ENCODE data around the gene PDE6D. TPM values are rescaled to one million over a fixed set of nuclear protein-coding genes. Genes with fewer than 3 reads are reported as not detected.

Gene PDE6D
- total and polyA plus RNA-seq, 2 experiments from 2014 or later = 22.7 to 23.3 TPM

DNA sequence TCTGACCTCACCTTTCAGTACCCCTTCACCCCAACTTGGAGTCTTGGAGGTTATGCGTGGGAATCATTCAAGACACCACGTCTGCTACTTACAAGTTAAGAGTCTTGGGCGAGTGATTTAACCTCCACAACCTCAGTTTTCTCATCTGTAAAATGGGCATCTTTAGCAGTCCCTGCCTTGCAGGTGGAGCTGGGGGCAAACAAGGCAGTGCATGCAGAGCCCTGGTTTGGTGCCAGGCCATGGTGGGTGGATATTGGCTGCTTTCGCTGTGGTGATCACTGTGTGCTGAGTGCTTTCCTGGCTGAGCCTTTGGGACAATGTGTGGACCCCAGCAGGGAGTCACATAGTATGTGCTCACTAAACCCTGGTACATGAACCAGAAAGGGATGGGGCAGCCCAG is 93.1 kb downstream of the PDE6D start:
- Histone ChIP-seq H3K4me1 (ENCODE audit: insufficient read depth) (peaks cover 2% of the 10 kb centered on the region), H3K27ac (no peak overlapping the region), H3K27me3 (no peaks in the 10 kb centered on the region), H3K9me2 (replicated peaks; ENCODE audit: insufficient read depth) (no peaks in the 10 kb centered on the region), H3K9me3 (ENCODE audit: low read depth) (no peaks in the 10 kb centered on the region), H3K4me3 (no peak overlapping the region), H2AFZ (no peak overlapping the region), H3K36me3 (replicated peaks; ENCODE audit: insufficient read depth, low read depth) (no peaks in the 10 kb centered on the region), H3K79me2 (no peaks in the 10 kb centered on the region), H3K4me2 (no peak overlapping the region), H4K20me1 (ENCODE audit: insufficient read depth, poor library complexity, severe bottlenecking) (no peaks in the 10 kb centered on the region)
- DNase-seq (ENCODE audit: low spot score) = no peak
- WGBS (ENCODE audit: low lambda C conversion rate, missing lambda C conversion rate) = 95% methylated on average over 4 of the region's 4 CpGs
- TF ChIP-seq EZH2 (IDR thresholded peaks at IDR 0.05; ENCODE audit: borderline replicate concordance) (no peak), EZH2phosphoT487 (IDR thresholded peaks at IDR 0.05; ENCODE audit: low read depth, severe bottlenecking, unreplicated experiment) (no peak), CTCF (IDR thresholded peaks at IDR 0.05; ENCODE audit: poor library complexity) (no peak)

GRCh38 chr2:231687133-231687852 is 93.8 kb downstream of the PDE6D start:
- no peak for TF ChIP-seq EZH2phosphoT487 (IDR thresholded peaks at IDR 0.05; ENCODE audit: low read depth, severe bottlenecking, unreplicated experiment)
- no peak for TF ChIP-seq EZH2 (IDR thresholded peaks at IDR 0.05; ENCODE audit: borderline replicate concordance)
- TF ChIP-seq CTCF (IDR thresholded peaks at IDR 0.05; ENCODE audit: poor library complexity) = peak; percentile 54
- H3K4me2 ChIP-seq = no peak overlapping the region
- H2AFZ ChIP-seq = no peak overlapping the region
- no peaks in the 10 kb centered on the region for H3K36me3 ChIP-seq (replicated peaks; ENCODE audit: insufficient read depth, low read depth)
- peaks cover 6% of the 10 kb centered on the region for H3K4me1 ChIP-seq (ENCODE audit: insufficient read depth)
- H3K27ac ChIP-seq = no peak overlapping the region
- no peaks in the 10 kb centered on the region for H3K79me2 ChIP-seq
- no peaks in the 10 kb centered on the region for H3K27me3 ChIP-seq
- no peaks in the 10 kb centered on the region for H4K20me1 ChIP-seq (ENCODE audit: insufficient read depth, poor library complexity, severe bottlenecking)
- H3K9me2 ChIP-seq (replicated peaks; ENCODE audit: insufficient read depth) = no peaks in the 10 kb centered on the region
- DNase-seq (ENCODE audit: low spot score) = peak; percentile 67
- 43% methylated on average over 14 of the region's 14 CpGs for WGBS (ENCODE audit: low lambda C conversion rate, missing lambda C conversion rate)
- H3K9me3 ChIP-seq (ENCODE audit: low read depth) = no peaks in the 10 kb centered on the region
- H3K4me3 ChIP-seq = no peak overlapping the region

GRCh38 chr2:231686192-231687100 is 94.6 kb downstream of the PDE6D start:
- H3K27ac ChIP-seq = no peak overlapping the region
- no peak overlapping the region for H3K4me3 ChIP-seq
- no peaks in the 10 kb centered on the region for H3K9me3 ChIP-seq (ENCODE audit: low read depth)
- peaks cover 3% of the 10 kb centered on the region for H3K79me2 ChIP-seq
- H4K20me1 ChIP-seq (ENCODE audit: insufficient read depth, poor library complexity, severe bottlenecking) = no peaks in the 10 kb centered on the region
- no peak overlapping the region for H3K4me2 ChIP-seq
- no peaks in the 10 kb centered on the region for H3K27me3 ChIP-seq
- no peak overlapping the region for H2AFZ ChIP-seq
- H3K36me3 ChIP-seq (replicated peaks; ENCODE audit: insufficient read depth, low read depth) = no peaks in the 10 kb centered on the region
- peaks cover 15% of the 10 kb centered on the region for H3K4me1 ChIP-seq (ENCODE audit: insufficient read depth)
- no peak for DNase-seq (ENCODE audit: low spot score)
- no peak for TF ChIP-seq CTCF (IDR thresholded peaks at IDR 0.05; ENCODE audit: poor library complexity)
- TF ChIP-seq EZH2 (IDR thresholded peaks at IDR 0.05; ENCODE audit: borderline replicate concordance) = no peak
- no peak for TF ChIP-seq EZH2phosphoT487 (IDR thresholded peaks at IDR 0.05; ENCODE audit: low read depth, severe bottlenecking, unreplicated experiment)
- 84% methylated on average over 11 of the region's 11 CpGs for WGBS (ENCODE audit: low lambda C conversion rate, missing lambda C conversion rate)
- H3K9me2 ChIP-seq (replicated peaks; ENCODE audit: insufficient read depth) = no peaks in the 10 kb centered on the region

All from hepatocyte (in vitro differentiated cells).